SK-N-SH (cell line): Measurements from ENCODE around the gene HP1BP3.

Source experiments
- CTCF ChIP-seq: fragments of 200-600 bp; sonication (generic); IDR thresholded peaks from 2 replicates; pipeline ENCODE4 v1.6.1; 2017; ENCODE audit warnings: antibody characterized with exemption, mild to moderate bottlenecking, moderate library complexity
- EP300 ChIP-seq, 2 experiments: IDR thresholded peaks; 2 replicates each; pipeline versions ENCODE4 v1.4.0 to v1.6.1; 2012; ENCODE audit warnings: borderline replicate concordance in 1 of 2, low read depth in 1 of 2, low read length in 1 of 2
- MEF2A ChIP-seq: IDR thresholded peaks from 2 replicates; pipeline ENCODE4 v1.4.0; 2012; ENCODE audit warnings: low read depth, borderline replicate concordance
- MXI1 ChIP-seq: IDR thresholded peaks from 2 replicates; pipeline ENCODE4 v1.6.1; 2012; ENCODE audit warnings: mild to moderate bottlenecking, low read depth, low read length, improper control_type of control experiment
- NFIC ChIP-seq: IDR thresholded peaks from 2 replicates; pipeline ENCODE4 v1.4.0; 2012; ENCODE audit warnings: borderline replicate concordance
- PBX3 ChIP-seq: IDR thresholded peaks from 2 replicates; pipeline ENCODE4; 2012
- RAD21 ChIP-seq: IDR thresholded peaks from 2 replicates; pipeline ENCODE4 v1.6.1; 2012; ENCODE audit warnings: mild to moderate bottlenecking, low read length
- TAF1 ChIP-seq: IDR thresholded peaks from 2 replicates; pipeline ENCODE4 v1.6.1; 2012; ENCODE audit warnings: low read depth, mild to moderate bottlenecking, low read length, moderate library complexity, borderline replicate concordance
- USF1 ChIP-seq: IDR thresholded peaks from 2 replicates; pipeline ENCODE4 v1.4.0; 2012; ENCODE audit warnings: low read depth, borderline replicate concordance
- USF2 ChIP-seq: fragments of 150-350 bp; IDR thresholded peaks from 2 replicates; pipeline ENCODE4 v1.6.1; 2017; ENCODE audit warnings: antibody characterized with exemption, low read length, low read depth, borderline replicate concordance
- YY1 ChIP-seq: IDR thresholded peaks from 2 replicates; pipeline ENCODE4 v1.4.0; 2012; ENCODE audit warnings: low read depth, mild to moderate bottlenecking

- TF ChIP-seq PBX3 (no peak), TAF1 (no peak), CTCF (no peak), NFIC (no peak), RAD21 (no peak), MEF2A (no peak), USF2 (no peak), MXI1 (no peak), USF1 (no peak), EP300 (IDR thresholded peaks at IDR 0.05; ENCODE audit: borderline replicate concordance in 1 of 2, low read depth in 1 of 2, low read length in 1 of 2) (no peak), YY1 (no peak)
Observed at GRCh38 chr1:20729155-20729931, 57.8 kb downstream of the HP1BP3 start.
